ENCODE results near the gene OR10P1.
A peak's percentile ranks its signal among the peaks of the same experiment; 100 is the strongest.

OR10P1 gene

DNA sequence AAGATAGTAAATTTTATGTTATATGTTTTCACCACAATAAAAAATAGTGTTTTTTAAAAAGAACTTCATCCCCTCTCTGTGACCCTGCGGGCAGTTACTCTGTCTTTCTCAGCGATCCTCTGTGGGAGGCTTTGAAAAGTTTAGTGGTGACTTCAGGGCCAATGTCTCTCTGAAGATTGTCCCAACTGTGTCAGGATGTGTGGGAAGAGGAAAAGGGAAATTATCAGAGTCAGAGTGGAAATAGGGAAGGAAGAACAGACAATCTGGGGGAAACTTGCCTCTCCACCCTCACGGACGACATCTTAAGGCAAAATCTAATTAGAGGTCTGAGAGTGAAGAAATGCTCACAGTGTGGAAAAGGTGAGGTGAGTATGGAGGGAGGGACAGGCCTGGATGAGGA, 3.5 kb upstream of the OR10P1 start:
- TF ChIP-seq, protein P1, sequence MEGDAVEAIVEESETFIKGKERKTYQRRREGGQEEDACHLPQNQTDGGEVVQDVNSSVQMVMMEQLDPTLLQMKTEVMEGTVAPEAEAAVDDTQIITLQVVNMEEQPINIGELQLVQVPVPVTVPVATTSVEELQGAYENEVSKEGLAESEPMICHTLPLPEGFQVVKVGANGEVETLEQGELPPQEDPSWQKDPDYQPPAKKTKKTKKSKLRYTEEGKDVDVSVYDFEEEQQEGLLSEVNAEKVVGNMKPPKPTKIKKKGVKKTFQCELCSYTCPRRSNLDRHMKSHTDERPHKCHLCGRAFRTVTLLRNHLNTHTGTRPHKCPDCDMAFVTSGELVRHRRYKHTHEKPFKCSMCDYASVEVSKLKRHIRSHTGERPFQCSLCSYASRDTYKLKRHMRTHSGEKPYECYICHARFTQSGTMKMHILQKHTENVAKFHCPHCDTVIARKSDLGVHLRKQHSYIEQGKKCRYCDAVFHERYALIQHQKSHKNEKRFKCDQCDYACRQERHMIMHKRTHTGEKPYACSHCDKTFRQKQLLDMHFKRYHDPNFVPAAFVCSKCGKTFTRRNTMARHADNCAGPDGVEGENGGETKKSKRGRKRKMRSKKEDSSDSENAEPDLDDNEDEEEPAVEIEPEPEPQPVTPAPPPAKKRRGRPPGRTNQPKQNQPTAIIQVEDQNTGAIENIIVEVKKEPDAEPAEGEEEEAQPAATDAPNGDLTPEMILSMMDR (conservative IDR thresholded peaks at IDR 0.05; ENCODE audit: low read length): no peak
- no peak for TF ChIP-seq EZH2phosphoT487 (IDR thresholded peaks at IDR 0.05; ENCODE audit: borderline replicate concordance)
- no peak overlapping the region for H2AFZ ChIP-seq (ENCODE audit: low read length)
- H3K27me3 ChIP-seq (ENCODE audit: insufficient read depth, low read length, poor library complexity, severe bottlenecking): no peaks in the 10 kb centered on the region
- no peak overlapping the region for H3K4me2 ChIP-seq (ENCODE audit: low read depth, low read length, poor library complexity, severe bottlenecking)
- no peaks in the 10 kb centered on the region for H3K36me3 ChIP-seq (ENCODE audit: insufficient read depth, low read length)
- H3K9me3 ChIP-seq (ENCODE audit: insufficient read depth, low read depth, low read length): no peaks in the 10 kb centered on the region
- no peak overlapping the region for H3K4me3 ChIP-seq (ENCODE audit: low read length, poor library complexity, severe bottlenecking)
- no peaks in the 10 kb centered on the region for H4K20me1 ChIP-seq (ENCODE audit: insufficient read depth, low read length, poor library complexity, severe bottlenecking)
- no peaks in the 10 kb centered on the region for H3K79me2 ChIP-seq (ENCODE audit: insufficient read depth, low read length)
- H3F3A ChIP-seq (ENCODE audit: low read depth): no peaks in the 10 kb centered on the region
- no peak overlapping the region for H3K9ac ChIP-seq (ENCODE audit: low read depth, low read length, poor library complexity, severe bottlenecking)
- peaks cover 37% of the 10 kb centered on the region for H3K4me1 ChIP-seq (ENCODE audit: insufficient read depth, low read length, poor library complexity, severe bottlenecking)
- H3K9me2 ChIP-seq (replicated peaks; ENCODE audit: low read depth, low read length): no peaks in the 10 kb centered on the region

DNA sequence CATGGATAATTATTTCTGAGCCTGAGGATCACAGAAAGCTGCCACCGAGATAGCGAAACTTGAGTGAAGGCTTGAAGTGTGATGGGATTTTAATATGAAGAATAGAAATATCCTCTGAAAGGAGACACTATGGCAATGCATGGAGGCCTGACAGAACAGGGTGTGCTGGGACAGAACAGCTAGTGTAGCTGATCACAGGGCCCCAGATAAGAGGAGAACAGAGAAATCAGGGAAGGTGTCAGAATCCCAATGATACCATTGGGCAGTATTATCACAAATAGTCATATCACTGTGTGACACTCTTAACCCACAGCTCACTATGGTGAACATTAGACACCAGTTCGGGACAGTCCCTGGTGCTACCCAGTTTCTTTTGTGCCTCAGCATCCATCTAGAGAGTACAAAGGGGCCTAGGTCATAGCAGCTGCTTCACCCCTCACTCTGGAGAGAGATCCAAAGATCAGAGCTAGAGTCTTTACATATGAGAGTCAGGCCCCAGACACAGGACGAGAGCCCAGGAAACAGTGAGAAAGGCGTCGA, 506 bp upstream of the OR10P1 start:
- Histone ChIP-seq H4K20me1 (ENCODE audit: insufficient read depth, low read length, poor library complexity, severe bottlenecking) (no peaks in the 10 kb centered on the region), H3K9me2 (replicated peaks; ENCODE audit: low read depth, low read length) (no peaks in the 10 kb centered on the region), H3K79me2 (ENCODE audit: insufficient read depth, low read length) (no peaks in the 10 kb centered on the region), H3F3A (ENCODE audit: low read depth) (no peaks in the 10 kb centered on the region), H2AFZ (ENCODE audit: low read length) (no peak overlapping the region), H3K4me1 (ENCODE audit: insufficient read depth, low read length, poor library complexity, severe bottlenecking) (peaks cover 21% of the 10 kb centered on the region), H3K4me2 (ENCODE audit: low read depth, low read length, poor library complexity, severe bottlenecking) (no peak overlapping the region), H3K27me3 (ENCODE audit: insufficient read depth, low read length, poor library complexity, severe bottlenecking) (no peaks in the 10 kb centered on the region), H3K4me3 (ENCODE audit: low read length, poor library complexity, severe bottlenecking) (no peak overlapping the region), H3K36me3 (ENCODE audit: insufficient read depth, low read length) (no peaks in the 10 kb centered on the region), H3K9ac (ENCODE audit: low read depth, low read length, poor library complexity, severe bottlenecking) (no peak overlapping the region), H3K9me3 (ENCODE audit: insufficient read depth, low read depth, low read length) (no peaks in the 10 kb centered on the region)
- TF ChIP-seq EZH2phosphoT487 (IDR thresholded peaks at IDR 0.05; ENCODE audit: borderline replicate concordance): no peak
- TF ChIP-seq, protein P1 (conservative IDR thresholded peaks at IDR 0.05; ENCODE audit: low read length): no peak

DNA sequence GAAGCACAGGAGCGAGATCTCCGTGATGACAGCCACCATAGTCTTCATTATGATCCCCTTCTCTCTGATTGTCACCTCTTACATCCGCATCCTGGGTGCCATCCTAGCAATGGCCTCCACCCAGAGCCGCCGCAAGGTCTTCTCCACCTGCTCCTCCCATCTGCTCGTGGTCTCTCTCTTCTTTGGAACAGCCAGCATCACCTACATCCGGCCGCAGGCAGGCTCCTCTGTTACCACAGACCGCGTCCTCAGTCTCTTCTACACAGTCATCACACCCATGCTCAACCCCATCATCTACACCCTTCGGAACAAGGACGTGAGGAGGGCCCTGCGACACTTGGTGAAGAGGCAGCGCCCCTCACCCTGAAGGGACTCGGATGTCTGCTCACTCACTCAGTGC, 775 bp downstream of the OR10P1 start:
- peaks cover 26% of the 10 kb centered on the region for H3K4me1 ChIP-seq (ENCODE audit: insufficient read depth, low read length, poor library complexity, severe bottlenecking)
- no peaks in the 10 kb centered on the region for H3K27me3 ChIP-seq (ENCODE audit: insufficient read depth, low read length, poor library complexity, severe bottlenecking)
- H3K79me2 ChIP-seq (ENCODE audit: insufficient read depth, low read length): no peaks in the 10 kb centered on the region
- H2AFZ ChIP-seq (ENCODE audit: low read length): peak overlapping the region; percentile 37; the same call in 1 of the 2 replicates
- H3K4me2 ChIP-seq (ENCODE audit: low read depth, low read length, poor library complexity, severe bottlenecking): peak overlapping the region; percentile 58
- H3K9me2 ChIP-seq (replicated peaks; ENCODE audit: low read depth, low read length): no peaks in the 10 kb centered on the region
- H3K9me3 ChIP-seq (ENCODE audit: insufficient read depth, low read depth, low read length): no peaks in the 10 kb centered on the region
- no peaks in the 10 kb centered on the region for H3F3A ChIP-seq (ENCODE audit: low read depth)
- no peak for TF ChIP-seq EZH2phosphoT487 (IDR thresholded peaks at IDR 0.05; ENCODE audit: borderline replicate concordance)
- TF ChIP-seq, protein P1 (conservative IDR thresholded peaks at IDR 0.05; ENCODE audit: low read length): no peak
- H3K9ac ChIP-seq (ENCODE audit: low read depth, low read length, poor library complexity, severe bottlenecking): no peak overlapping the region
- H4K20me1 ChIP-seq (ENCODE audit: insufficient read depth, low read length, poor library complexity, severe bottlenecking): no peaks in the 10 kb centered on the region
- no peaks in the 10 kb centered on the region for H3K36me3 ChIP-seq (ENCODE audit: insufficient read depth, low read length)
- H3K4me3 ChIP-seq (ENCODE audit: low read length, poor library complexity, severe bottlenecking): peak overlapping the region; percentile 31

Measured in Loucy (cell line).